Activated naive CD8-positive, alpha-beta T cell treated with anti-CD3 and anti-CD28 coated beads for 36 hours (primary cell): ENCODE results near the gene NDUFB10. TPM values are rescaled to one million over a fixed set of nuclear protein-coding genes. Genes with fewer than 3 reads are reported as not detected.
"Not testable (repeated sequence)": the region's sequence is repeated elsewhere in the genome, so short reads cannot be mapped to it uniquely, and the experiment has no call there.

ENCODE experiments used
- DNase-seq: peaks from one replicate; pipeline ENCODE4 v3.0.0; 2021
- H3K27ac Mint-ChIP-seq: one replicate; pipeline ENCODE4 v1.8.0; 2022; ENCODE audit warnings: mild to moderate bottlenecking, moderate library complexity, mixed read lengths
- H3K27me3 Mint-ChIP-seq: one replicate; pipeline ENCODE4 v1.8.0; 2022; ENCODE audit warnings: mild to moderate bottlenecking, mixed read lengths
- H3K36me3 Mint-ChIP-seq: one replicate; pipeline ENCODE4 v1.8.0; 2021; ENCODE audit warnings: mild to moderate bottlenecking, mixed read lengths
- H3K4me1 Mint-ChIP-seq: one replicate; pipeline ENCODE4 v1.8.0; 2021; ENCODE audit warnings: mixed read lengths
- H3K4me3 Mint-ChIP-seq: one replicate; pipeline ENCODE4 v1.8.0; 2022; ENCODE audit warnings: mild to moderate bottlenecking, moderate library complexity, mixed read lengths
- H3K9me3 Mint-ChIP-seq: one replicate; pipeline ENCODE4 v1.8.0; 2022; ENCODE audit warnings: mixed read lengths
- total RNA-seq, 2 experiments: library from RNA; stranded (reverse); gene quantifications; one replicate each; pipeline ENCODE4 v1.2.3, GENCODE V29; 2021

NDUFB10 gene
- total RNA-seq, 2 experiments from 2014 or later: 138 to 141 TPM

DNA sequence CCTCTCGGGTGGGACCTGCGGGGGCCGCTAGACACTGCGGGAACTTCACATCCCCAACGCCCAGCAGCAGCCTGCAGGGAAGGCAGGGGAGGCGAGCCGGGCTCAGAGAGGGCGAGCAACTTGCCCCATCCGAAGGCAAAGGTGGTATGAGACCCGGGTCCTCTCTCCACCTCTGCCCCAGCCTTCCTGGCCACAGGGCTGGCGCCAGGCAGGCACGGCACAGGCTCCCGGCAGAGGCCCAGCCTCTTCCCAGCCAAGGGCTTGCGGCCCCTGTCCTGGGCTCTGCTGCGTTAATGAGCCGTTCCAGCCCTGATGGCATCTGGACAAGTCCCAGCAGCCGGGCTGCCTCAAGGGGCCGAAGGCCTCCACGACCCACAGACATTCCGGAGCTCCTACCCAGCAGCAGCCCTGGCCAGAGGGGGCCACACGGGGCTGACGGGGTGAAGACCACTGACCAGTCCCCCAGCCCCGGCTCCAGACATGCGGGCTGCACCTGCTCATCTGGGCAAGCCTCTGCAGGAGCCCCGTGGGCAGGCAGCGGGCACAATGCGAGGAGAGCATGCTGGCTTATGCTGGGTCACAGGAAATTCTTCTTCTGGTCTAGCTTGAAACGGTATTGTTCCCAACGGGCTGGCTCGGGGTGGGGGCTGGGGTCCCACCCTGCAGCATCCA, 39.9 kb upstream of the NDUFB10 start:
- Mint-ChIP-seq H3K4me3 (no peak overlapping the region), H3K4me1 (no peaks in the 10 kb centered on the region), H3K9me3 (no peaks in the 10 kb centered on the region), H3K36me3 (no peaks in the 10 kb centered on the region), H3K27ac (no peak overlapping the region), H3K27me3 (peaks cover 84% of the 10 kb centered on the region)
- DNase-seq: no peak

DNA sequence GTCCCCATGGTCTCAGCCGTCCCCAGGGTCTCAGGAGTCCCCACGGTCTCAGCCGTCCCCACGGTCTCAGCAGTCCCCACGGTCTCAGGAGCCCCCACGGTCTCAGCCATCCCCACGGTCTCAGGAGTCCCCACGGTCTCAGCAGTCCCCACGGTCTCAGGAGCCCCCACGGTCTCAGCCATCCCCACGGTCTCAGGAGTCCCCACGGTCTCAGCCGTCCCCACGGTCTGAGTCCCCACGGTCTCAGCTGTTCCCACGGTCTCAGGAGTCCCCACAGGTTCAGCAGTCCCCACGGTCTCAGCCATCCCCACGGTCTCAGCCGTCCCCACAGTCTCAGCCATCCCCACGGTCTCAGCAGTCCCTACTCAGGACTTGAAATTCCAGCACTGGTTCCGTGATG, 39.2 kb upstream of the NDUFB10 start:
- H3K9me3 Mint-ChIP-seq, DNase-seq, H3K27ac Mint-ChIP-seq: not testable (repeated sequence)

DNA sequence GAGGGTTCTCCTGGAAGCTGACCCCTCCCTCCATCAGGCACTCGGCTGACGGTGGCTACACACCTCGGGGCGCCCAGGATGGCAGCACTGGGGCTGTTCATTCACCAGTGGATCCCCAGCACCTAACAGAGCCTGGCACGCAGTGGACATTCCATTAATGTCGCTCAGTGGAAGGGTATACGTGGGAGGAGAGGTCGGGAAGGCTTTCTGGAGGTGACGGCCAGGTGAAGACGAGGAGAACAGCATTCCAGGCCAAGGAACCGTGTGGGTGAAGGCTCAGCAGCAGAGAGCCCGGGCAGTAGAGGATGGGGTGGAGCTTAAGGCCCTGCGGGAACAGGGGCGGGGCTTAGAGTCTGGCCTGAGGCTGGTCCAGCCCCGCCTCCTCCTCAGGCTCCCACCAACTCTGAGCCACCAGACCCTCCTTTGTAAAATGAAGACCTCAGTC, 38.6 kb upstream of the NDUFB10 start:
- no peak overlapping the region for H3K4me3 Mint-ChIP-seq
- no peaks in the 10 kb centered on the region for H3K9me3 Mint-ChIP-seq
- peaks cover 74% of the 10 kb centered on the region for H3K27me3 Mint-ChIP-seq
- DNase-seq: no peak
- H3K27ac Mint-ChIP-seq: no peak overlapping the region
- no peaks in the 10 kb centered on the region for H3K36me3 Mint-ChIP-seq
- no peaks in the 10 kb centered on the region for H3K4me1 Mint-ChIP-seq

More for the DNA sequence above, 39.2 kb upstream of the NDUFB10 start:
- H3K4me3 Mint-ChIP-seq, H3K36me3 Mint-ChIP-seq, H3K4me1 Mint-ChIP-seq: not testable (repeated sequence)
- H3K27me3 Mint-ChIP-seq: peaks cover 80% of the 10 kb centered on the region

DNA sequence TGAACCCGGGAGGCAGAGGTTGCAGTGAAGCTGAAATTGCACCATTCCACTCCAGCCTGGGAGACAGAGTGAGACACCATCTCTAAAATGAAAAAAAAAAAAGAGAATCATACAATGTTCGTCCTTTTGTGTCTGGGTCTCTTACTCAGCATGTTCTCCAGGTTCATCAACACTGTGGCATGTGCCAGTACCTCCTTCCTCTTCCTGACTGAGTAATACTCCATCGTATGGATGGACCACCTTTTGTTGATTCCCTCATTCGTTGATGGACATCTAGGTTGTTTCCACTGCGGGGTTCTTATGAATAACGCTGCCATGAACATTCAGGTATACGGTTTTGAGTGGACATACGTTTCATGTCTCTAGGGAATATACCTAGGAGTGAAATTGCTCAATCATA, 37.0 kb upstream of the NDUFB10 start:
- no peaks in the 10 kb centered on the region for H3K4me1 Mint-ChIP-seq
- no peaks in the 10 kb centered on the region for H3K9me3 Mint-ChIP-seq
- peaks cover 63% of the 10 kb centered on the region for H3K27me3 Mint-ChIP-seq
- DNase-seq: no peak
- H3K4me3 Mint-ChIP-seq: no peak overlapping the region
- no peaks in the 10 kb centered on the region for H3K36me3 Mint-ChIP-seq
- H3K27ac Mint-ChIP-seq: no peak overlapping the region

DNA sequence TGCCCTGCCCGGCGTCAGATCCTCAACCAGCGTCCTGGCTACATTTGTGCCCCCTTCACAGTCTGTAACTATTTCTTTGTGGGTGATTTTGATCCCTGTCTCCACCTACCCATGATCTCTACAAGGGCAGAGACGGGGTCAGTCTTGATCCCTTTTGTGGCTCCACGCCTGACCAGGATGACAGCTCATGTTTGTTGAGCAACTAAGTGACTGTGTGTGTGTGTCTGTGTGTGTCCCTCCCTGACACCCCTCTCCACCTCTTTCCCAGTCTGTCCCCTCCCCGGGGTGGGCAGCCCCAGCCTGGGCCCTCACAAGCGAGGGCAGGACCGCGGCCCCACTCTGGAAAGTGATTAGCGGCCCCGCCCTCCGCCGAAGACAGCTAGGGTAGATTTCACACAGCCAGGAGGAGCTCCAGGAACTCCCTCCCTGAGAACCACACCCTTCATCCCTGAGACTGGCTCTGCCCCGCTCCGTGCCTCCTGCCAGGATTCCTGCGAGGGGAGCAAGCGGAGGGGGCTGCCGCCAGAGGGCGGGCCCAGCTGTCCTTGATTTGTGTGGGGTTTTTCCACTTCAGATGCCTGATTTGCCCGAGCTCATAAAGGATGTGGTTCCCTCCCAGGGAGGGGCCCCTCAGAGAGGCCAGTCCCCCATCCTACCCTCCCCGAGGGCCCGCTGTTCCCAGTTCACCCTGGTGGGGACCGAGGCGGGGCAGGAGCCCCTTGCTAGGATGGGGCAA, 35.9 kb upstream of the NDUFB10 start:
- DNase-seq: no peak
- H3K9me3 Mint-ChIP-seq: no peaks in the 10 kb centered on the region

DNA sequence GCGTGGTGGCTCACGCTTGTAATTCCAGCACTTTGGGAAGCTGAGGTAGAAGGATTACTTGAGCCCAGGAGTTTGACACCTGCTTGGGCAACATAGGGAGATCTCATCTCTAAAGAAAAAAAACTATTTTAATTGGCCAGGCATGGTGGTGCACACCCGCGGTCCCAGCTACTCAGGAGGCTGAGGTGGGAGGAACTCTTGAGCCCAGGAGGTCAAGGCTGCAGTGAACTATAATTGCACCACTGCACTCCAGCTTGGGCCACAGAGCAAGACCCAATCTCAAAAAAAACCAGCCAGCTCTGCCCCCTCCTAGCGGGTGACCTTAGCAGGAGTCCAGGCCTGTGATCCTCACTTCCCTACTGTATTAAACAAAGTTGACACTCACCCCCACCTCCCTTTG, 35.2 kb upstream of the NDUFB10 start:
- Mint-ChIP-seq H3K9me3 (no peaks in the 10 kb centered on the region), H3K4me1 (peaks cover 1% of the 10 kb centered on the region), H3K4me3 (no peak overlapping the region), H3K27ac (no peak overlapping the region), H3K36me3 (no peaks in the 10 kb centered on the region), H3K27me3 (peaks cover 54% of the 10 kb centered on the region)
- DNase-seq: no peak

More for the DNA sequence above, 35.9 kb upstream of the NDUFB10 start:
- H3K27me3 Mint-ChIP-seq: peaks cover 60% of the 10 kb centered on the region
- H3K36me3 Mint-ChIP-seq: no peaks in the 10 kb centered on the region
- H3K27ac Mint-ChIP-seq: no peak overlapping the region
- H3K4me3 Mint-ChIP-seq: no peak overlapping the region
- no peaks in the 10 kb centered on the region for H3K4me1 Mint-ChIP-seq

DNA sequence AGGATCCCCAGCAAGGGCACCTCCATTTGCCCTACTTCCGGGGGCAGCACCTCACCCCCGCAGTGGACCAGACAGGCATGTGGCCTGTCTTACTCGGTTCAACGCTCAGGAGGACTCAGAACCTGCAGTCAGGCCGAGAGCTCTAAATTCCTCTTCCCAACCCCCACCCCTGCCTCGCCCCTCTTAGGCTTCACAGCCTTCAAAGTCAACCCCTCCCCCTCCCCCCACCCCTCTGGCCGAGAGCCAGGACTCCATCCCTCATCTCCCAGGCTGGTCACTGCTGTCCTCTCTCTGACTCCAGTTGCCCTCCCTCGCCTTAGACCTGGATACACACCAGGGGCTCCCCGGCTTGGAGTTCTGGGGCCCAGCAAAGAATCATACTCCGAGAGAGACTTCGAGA, 33.1 kb upstream of the NDUFB10 start:
- peaks cover 36% of the 10 kb centered on the region for H3K27me3 Mint-ChIP-seq
- H3K4me1 Mint-ChIP-seq: peaks cover 2% of the 10 kb centered on the region
- no peaks in the 10 kb centered on the region for H3K36me3 Mint-ChIP-seq
- H3K27ac Mint-ChIP-seq: no peak overlapping the region
- no peaks in the 10 kb centered on the region for H3K9me3 Mint-ChIP-seq
- H3K4me3 Mint-ChIP-seq: no peak overlapping the region
- no peak for DNase-seq

DNA sequence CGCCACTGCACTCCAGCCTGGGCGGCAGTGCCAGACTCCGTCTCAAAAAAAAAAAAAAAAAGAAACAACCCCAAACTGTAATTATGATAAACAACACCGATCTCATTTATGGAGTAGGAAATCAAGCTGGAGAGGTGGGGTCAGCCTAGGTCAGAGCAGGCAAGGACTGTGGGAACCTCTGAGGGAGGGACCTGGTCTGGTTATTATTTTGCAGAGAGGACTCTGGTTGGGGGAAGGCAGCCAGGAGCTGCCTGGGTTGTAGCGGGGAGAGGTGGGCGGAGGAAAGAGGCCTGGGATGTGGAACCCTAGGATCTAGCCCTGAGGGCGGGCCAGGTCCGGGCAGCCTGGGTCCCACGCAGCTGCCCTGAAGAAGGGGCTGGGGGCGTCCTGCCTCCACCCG, 30.2 kb upstream of the NDUFB10 start:
- H3K36me3 Mint-ChIP-seq: no peaks in the 10 kb centered on the region
- H3K27ac Mint-ChIP-seq: no peak overlapping the region
- peaks cover 2% of the 10 kb centered on the region for H3K4me1 Mint-ChIP-seq
- H3K9me3 Mint-ChIP-seq: no peaks in the 10 kb centered on the region
- H3K4me3 Mint-ChIP-seq: peak overlapping the region; percentile 44
- peaks cover 9% of the 10 kb centered on the region for H3K27me3 Mint-ChIP-seq
- DNase-seq: no peak

DNA sequence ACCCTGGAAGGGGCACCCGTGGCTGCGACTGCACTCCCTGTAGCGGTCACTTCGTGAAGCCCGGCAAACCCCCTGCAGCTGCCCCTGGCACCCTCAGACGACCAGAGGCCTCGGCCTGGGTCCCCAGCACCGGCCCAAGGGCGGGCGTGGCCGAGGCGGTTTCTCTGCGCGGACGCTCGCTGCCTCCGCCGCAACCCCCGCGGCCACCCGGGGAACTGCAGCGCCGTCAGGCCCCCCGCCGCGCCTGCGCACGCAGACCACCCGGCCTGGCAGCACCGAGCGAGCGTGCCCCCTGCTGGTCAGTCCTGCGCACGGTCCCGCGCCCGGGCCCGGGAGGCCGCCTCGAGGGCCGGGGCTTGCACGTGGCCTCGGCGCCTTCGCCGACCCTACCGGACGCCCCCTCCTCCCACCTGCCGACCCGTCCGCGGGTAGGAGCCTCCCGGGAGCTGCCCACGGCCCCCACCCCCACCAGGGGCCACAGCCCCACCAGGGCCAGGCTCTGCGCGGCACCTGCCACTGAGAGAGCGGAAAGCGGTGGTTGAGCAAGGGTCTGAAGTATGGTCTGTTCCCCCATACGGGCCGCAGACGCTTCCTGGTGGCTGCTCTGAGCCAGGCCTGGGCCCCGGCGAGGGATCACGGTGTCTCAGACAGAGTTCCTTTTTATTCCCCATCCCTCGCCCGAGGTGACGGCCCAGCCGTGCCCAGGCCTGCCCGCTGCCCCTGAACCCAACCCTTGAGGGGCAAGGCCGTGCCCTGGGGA, 29.6 kb upstream of the NDUFB10 start:
- no peaks in the 10 kb centered on the region for H3K36me3 Mint-ChIP-seq
- no peak overlapping the region for H3K4me3 Mint-ChIP-seq
- peak; percentile 96 for DNase-seq
- H3K9me3 Mint-ChIP-seq: no peaks in the 10 kb centered on the region
- no peak overlapping the region for H3K27ac Mint-ChIP-seq
- peaks cover 2% of the 10 kb centered on the region for H3K4me1 Mint-ChIP-seq
- H3K27me3 Mint-ChIP-seq: peaks cover 5% of the 10 kb centered on the region

DNA sequence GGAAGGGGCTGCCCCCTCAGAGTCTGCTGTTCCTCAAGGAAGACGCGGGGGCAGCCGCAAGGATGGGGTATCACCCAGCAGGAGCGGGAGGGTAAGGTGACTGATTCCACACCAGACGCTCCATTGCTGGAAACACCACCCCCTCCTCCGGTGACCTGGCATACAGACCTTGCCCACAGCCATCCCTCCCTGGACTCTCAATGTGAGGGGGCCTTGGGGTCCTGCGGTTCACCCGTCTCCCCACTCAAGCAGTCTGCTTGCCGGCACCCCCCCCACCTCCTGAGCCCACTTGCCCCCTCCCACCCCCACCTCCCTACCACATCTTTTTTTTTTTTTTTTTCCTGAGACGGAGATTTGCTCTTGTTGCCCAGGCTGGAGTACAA, 29.0 kb upstream of the NDUFB10 start:
- Mint-ChIP-seq H3K9me3 (no peaks in the 10 kb centered on the region), H3K4me3 (no peak overlapping the region), H3K36me3 (no peaks in the 10 kb centered on the region), H3K27ac (no peak overlapping the region), H3K4me1 (peaks cover 2% of the 10 kb centered on the region), H3K27me3 (peaks cover 5% of the 10 kb centered on the region)
- no peak for DNase-seq

DNA sequence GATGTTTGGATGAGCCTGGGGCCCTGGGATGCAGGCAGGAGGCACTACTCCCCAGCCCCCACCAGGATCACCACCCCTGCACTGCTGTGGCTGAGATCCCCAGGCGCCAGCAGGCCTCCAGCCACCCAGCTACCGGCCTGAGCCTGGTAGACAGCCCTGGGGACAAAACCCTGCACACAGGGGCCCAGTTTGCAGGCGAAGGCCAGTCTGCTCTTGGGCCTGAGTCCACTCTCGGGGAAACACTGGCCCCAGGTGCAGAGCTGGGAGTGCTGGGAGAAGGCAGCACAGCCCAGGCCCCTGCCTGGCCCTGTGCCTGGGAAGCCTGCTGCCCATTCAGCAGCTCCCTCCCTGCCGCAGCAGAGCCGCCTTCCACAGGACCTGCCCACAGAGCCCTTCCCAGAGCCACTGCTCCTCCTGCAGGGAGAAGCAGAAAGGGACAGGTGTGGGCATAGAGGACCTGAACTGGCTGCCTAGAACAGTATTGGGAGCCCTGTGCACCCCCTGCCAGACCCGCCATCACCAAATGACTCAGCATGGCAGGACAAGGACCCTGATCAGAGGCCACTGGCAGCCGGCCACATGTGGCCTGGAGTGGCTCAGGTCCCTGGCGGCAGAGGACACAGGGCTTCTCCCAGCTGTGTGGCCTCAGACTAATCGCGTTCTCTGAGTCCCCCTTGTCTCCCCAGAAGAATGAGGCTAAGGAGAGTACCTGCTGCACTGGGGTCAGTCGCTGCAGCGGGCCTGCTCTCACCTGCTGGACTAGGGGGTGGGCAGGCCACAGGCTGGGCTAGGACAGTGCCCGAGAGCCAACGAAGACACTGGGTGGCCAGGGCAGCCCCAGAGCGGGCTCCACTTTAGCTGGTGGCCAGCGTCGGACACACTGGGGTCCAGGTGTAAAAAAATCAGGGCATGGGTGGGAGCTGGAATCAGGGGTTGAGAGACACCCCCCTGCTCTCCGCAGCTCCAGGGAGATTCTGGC, 27.0 kb upstream of the NDUFB10 start:
- Mint-ChIP-seq H3K27me3 (no peaks in the 10 kb centered on the region), H3K27ac (no peak overlapping the region), H3K4me3 (no peak overlapping the region), H3K4me1 (peaks cover 2% of the 10 kb centered on the region), H3K36me3 (no peaks in the 10 kb centered on the region), H3K9me3 (no peaks in the 10 kb centered on the region)
- DNase-seq: no peak

DNA sequence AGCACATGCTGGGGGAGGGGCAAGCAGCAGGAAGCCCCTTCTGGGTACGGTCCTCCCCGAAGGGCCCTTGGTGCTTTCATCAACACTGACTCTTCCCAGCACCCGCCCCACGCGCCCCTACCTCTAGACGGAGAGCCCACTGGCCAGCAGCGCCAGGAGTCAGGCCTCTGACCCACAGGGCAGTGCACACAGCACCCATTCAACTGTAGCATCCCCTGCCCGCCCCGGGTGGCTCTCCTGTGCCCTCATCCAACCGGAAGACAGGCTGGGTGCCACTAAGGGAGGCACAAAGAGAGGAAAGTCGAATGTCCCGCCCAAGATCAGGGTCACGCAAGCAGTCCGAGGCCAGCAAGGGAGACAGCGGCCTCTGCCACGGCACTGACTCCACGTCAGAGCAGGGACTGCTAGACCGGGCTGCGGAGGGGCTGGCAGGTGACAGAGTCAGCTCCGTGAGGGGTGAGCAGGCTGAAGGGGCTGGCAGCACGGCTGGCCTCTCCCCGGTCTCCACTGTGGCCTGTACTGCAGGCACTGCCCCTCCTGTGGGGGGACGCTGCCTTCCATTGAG, 26.2 kb upstream of the NDUFB10 start:
- Mint-ChIP-seq H3K9me3 (no peaks in the 10 kb centered on the region), H3K27ac (no peak overlapping the region), H3K4me3 (no peak overlapping the region), H3K36me3 (no peaks in the 10 kb centered on the region), H3K4me1 (peaks cover 2% of the 10 kb centered on the region), H3K27me3 (no peaks in the 10 kb centered on the region)
- DNase-seq: no peak

DNA sequence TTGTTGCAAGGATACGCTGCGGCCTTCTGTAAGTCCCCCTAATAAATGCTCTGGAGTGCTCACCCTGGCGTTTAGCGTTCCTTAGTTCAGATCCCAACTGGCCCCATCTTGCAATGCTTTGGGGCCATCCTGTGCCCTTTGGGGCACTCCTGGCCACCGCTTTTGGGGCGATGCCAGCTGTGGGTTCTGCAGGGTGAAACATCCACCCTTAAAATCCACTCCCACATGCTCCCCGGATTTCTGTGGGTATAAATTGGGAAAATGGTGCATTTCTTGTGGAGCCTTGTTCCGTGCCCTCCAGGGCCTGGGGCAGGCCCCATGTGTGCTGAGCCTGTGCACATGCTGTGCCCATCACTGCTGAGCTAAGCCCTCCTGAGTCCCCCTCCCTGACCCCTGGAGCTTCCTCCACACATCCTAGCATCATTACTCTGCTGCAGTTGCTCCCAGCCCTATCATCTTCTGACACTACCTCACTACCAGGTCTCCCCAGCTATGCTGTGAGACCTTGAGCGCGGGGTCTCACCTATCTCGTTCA, 22.3 kb upstream of the NDUFB10 start:
- Mint-ChIP-seq H3K4me1 (peaks cover 4% of the 10 kb centered on the region), H3K4me3 (no peak overlapping the region), H3K27ac (no peak overlapping the region), H3K9me3 (no peaks in the 10 kb centered on the region), H3K27me3 (no peaks in the 10 kb centered on the region), H3K36me3 (peaks cover 4% of the 10 kb centered on the region)
- no peak for DNase-seq

DNA sequence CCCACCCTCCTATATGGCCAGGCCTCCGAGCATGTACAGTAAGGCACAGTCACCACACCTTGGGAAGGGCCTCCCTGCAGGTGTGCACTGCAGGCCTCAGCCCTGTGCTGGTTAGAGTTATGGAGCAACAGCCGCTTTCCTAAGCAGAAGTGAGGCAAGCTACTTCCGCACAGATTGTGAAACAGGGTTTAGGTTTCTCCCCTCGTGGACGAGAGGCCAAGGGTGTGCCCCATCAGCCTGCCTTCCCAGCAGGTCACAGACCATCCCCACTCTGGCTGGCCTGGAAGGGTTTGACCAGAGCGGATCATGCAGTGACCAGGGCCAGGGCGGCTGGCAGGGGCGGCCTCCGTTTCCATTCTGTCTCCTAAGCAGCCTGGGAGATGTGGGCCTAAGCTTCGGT, 21.0 kb upstream of the NDUFB10 start:
- Mint-ChIP-seq H3K4me3 (no peak overlapping the region), H3K9me3 (no peaks in the 10 kb centered on the region), H3K27me3 (no peaks in the 10 kb centered on the region), H3K4me1 (peaks cover 7% of the 10 kb centered on the region), H3K27ac (no peak overlapping the region), H3K36me3 (peaks cover 4% of the 10 kb centered on the region)
- no peak for DNase-seq
